ENCODE results near the gene NPAS3. TPM values are rescaled to one million over a fixed set of nuclear protein-coding genes. Genes with fewer than 3 reads are reported as not detected.

The NPAS3 gene
- total RNA-seq, 1 experiment from 2014 or later = not detected

DNA sequence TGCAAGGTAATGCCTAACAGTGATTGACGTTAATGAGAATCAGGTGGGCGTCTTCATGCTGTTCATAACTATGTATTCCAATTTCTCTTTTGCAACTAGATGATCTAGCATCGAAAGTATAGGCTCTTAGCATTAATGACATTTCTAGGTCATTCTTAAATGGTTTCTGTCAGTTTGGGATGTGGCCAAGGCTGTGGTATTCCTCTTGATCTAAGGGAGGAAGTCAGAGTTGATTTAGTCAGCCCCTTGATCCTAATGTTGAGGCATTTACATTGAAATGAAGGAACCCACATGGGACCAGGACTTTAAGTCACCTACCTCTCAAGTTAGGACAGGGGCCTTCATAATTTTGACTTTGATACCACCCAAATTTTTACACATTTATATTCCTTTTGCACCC, 448.1 kb downstream of the NPAS3 start:
- TF ChIP-seq, protein P1, sequence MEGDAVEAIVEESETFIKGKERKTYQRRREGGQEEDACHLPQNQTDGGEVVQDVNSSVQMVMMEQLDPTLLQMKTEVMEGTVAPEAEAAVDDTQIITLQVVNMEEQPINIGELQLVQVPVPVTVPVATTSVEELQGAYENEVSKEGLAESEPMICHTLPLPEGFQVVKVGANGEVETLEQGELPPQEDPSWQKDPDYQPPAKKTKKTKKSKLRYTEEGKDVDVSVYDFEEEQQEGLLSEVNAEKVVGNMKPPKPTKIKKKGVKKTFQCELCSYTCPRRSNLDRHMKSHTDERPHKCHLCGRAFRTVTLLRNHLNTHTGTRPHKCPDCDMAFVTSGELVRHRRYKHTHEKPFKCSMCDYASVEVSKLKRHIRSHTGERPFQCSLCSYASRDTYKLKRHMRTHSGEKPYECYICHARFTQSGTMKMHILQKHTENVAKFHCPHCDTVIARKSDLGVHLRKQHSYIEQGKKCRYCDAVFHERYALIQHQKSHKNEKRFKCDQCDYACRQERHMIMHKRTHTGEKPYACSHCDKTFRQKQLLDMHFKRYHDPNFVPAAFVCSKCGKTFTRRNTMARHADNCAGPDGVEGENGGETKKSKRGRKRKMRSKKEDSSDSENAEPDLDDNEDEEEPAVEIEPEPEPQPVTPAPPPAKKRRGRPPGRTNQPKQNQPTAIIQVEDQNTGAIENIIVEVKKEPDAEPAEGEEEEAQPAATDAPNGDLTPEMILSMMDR (conservative IDR thresholded peaks at IDR 0.05) = no peak
- no peak for TF ChIP-seq EZH2 (IDR thresholded peaks at IDR 0.05; ENCODE audit: low read depth)
- no peak overlapping the region for H2AFZ ChIP-seq
- no peaks in the 10 kb centered on the region for H4K20me1 ChIP-seq (ENCODE audit: insufficient read depth)
- no peak overlapping the region for H3K4me2 ChIP-seq
- ChIA-PET CTCF (no interaction called here), POLR2A (ENCODE audit: unreplicated experiment) (no interaction called here)
- H3K27me3 ChIP-seq (ENCODE audit: insufficient read depth, low read depth) = no peaks in the 10 kb centered on the region
- no peak overlapping the region for H3K4me3 ChIP-seq
- no peaks in the 10 kb centered on the region for H3K4me1 ChIP-seq (replicated peaks; ENCODE audit: insufficient read depth)
- no peaks in the 10 kb centered on the region for H3K79me2 ChIP-seq (ENCODE audit: low read depth)
- no peaks in the 10 kb centered on the region for H3K36me3 ChIP-seq (ENCODE audit: low read depth)
- intact Hi-C loops (cut with micrococcal nuclease; ENCODE audit: unreplicated experiment) = no loop called here
- no peaks in the 10 kb centered on the region for H3F3A ChIP-seq (ENCODE audit: insufficient read depth, low read depth)
- no TSS peak for BruUV-seq (replicated peaks)
- H3K9me2 ChIP-seq (ENCODE audit: insufficient read depth) = no peaks in the 10 kb centered on the region
- H3K9me3 ChIP-seq (ENCODE audit: insufficient read depth, low read depth) = no peaks in the 10 kb centered on the region
- H3K27ac ChIP-seq = no peak overlapping the region
- DNase-seq = no peak

DNA sequence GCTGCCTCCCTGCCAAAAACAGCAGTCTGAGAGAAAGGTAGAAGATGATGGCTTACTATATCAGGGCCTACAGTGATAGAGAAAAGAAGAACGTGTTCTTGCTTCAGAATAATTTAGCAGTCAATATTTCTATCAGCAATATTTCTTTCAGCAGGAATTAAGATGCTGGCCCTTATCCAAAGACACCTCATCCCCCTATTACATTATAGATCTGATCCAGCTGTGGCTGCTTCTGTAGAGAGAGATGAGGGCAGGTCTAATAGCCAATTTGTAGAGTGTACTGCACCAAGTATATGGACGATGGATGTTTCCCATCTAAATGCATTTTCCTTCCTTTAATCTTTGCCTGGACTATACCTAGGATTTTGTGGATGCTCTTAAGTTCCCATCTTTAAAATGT, 451.7 kb downstream of the NPAS3 start:
- intact Hi-C loops (cut with micrococcal nuclease; ENCODE audit: unreplicated experiment) = no loop called here
- TF ChIP-seq EZH2 (IDR thresholded peaks at IDR 0.05; ENCODE audit: low read depth) = no peak
- Histone ChIP-seq H3K9me3 (ENCODE audit: insufficient read depth, low read depth) (no peaks in the 10 kb centered on the region), H3F3A (ENCODE audit: insufficient read depth, low read depth) (no peaks in the 10 kb centered on the region), H3K79me2 (ENCODE audit: low read depth) (no peaks in the 10 kb centered on the region), H3K9me2 (ENCODE audit: insufficient read depth) (no peaks in the 10 kb centered on the region), H3K36me3 (ENCODE audit: low read depth) (no peaks in the 10 kb centered on the region), H4K20me1 (ENCODE audit: insufficient read depth) (no peaks in the 10 kb centered on the region), H2AFZ (no peak overlapping the region), H3K4me2 (no peak overlapping the region), H3K4me3 (no peak overlapping the region), H3K27me3 (ENCODE audit: insufficient read depth, low read depth) (no peaks in the 10 kb centered on the region), H3K27ac (no peak overlapping the region), H3K4me1 (replicated peaks; ENCODE audit: insufficient read depth) (no peaks in the 10 kb centered on the region)
- DNase-seq = no peak
- ChIA-PET CTCF (no interaction called here), POLR2A (ENCODE audit: unreplicated experiment) (no interaction called here)
- BruUV-seq (replicated peaks) = no TSS peak

DNA sequence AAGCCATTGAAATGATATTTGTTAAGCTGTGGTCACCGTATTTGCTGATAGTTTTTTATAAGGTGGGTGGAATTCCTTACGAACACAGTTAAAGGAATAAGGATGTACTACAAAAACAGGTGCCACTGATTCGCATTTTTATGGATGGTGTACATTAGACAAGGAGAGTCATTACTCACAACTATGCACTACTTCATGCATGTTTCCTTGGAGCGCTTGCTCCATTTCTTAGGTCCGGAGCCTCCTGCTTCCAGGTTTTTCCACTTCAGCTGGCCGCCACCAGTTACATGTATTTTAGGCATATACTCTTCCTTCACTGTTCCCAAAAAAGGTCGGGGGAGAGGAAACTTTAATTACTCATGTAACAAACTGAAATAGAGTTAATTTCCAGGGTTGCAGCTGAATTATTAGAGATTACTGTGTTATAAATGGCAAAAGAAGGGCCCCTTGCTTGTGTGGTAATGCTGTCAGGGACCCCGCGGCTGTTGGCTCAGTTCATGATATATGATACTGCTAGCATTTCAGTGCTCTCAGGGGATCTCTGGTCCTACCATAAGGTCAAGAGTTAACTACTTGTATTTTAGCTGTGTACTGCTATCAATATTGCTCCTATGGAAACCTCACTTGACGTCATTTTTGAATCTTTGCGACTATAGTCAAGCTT, 454.7 kb downstream of the NPAS3 start:
- DNase-seq = no peak
- intact Hi-C loops (cut with micrococcal nuclease; ENCODE audit: unreplicated experiment) = no loop called here
- Histone ChIP-seq H3K9me3 (ENCODE audit: insufficient read depth, low read depth) (no peaks in the 10 kb centered on the region), H3K4me3 (no peak overlapping the region), H3F3A (ENCODE audit: insufficient read depth, low read depth) (no peaks in the 10 kb centered on the region), H3K4me1 (replicated peaks; ENCODE audit: insufficient read depth) (no peaks in the 10 kb centered on the region), H3K36me3 (ENCODE audit: low read depth) (no peaks in the 10 kb centered on the region), H4K20me1 (ENCODE audit: insufficient read depth) (no peaks in the 10 kb centered on the region), H2AFZ (no peak overlapping the region), H3K9me2 (ENCODE audit: insufficient read depth) (no peaks in the 10 kb centered on the region), H3K27me3 (ENCODE audit: insufficient read depth, low read depth) (no peaks in the 10 kb centered on the region), H3K4me2 (no peak overlapping the region), H3K27ac (no peak overlapping the region), H3K79me2 (ENCODE audit: low read depth) (no peaks in the 10 kb centered on the region)
- BruUV-seq (replicated peaks) = no TSS peak
- ChIA-PET CTCF (no interaction called here), POLR2A (ENCODE audit: unreplicated experiment) (interaction anchor here (0.6 kb wide), 1 partner anchor 78 kb away, joined by 5 read pairs; no protein-coding TSS in a partner anchor)
- no peak for TF ChIP-seq EZH2 (IDR thresholded peaks at IDR 0.05; ENCODE audit: low read depth)
- TF ChIP-seq, protein P1 (conservative IDR thresholded peaks at IDR 0.05) = no peak

DNA sequence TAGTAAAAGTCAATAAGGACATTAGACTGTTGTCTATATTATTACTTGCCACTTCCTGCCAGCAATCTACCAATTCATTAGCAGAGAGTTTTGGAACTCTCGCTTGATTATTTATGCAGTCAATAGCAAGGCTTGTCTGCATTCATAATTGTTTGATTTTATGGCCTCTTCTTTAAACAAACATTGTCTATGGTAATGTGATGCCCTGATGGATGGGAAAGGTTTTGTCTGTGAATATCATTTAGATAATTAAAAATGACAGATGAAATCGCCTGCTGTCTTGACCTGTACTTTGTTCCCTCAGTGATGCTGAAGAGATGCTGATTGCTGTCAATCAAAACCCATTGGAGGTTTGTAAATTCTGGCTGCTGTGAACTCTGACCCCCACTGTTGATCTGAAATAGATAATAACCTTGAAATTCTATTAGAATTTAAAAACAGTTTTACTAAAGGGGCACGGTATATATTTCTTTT, 455.3 kb downstream of the NPAS3 start:
- no peaks in the 10 kb centered on the region for H3F3A ChIP-seq (ENCODE audit: insufficient read depth, low read depth)
- ChIA-PET POLR2A (ENCODE audit: unreplicated experiment) (no interaction called here), CTCF (no interaction called here)
- no peaks in the 10 kb centered on the region for H3K9me2 ChIP-seq (ENCODE audit: insufficient read depth)
- H3K36me3 ChIP-seq (ENCODE audit: low read depth) = no peaks in the 10 kb centered on the region
- H3K4me1 ChIP-seq (replicated peaks; ENCODE audit: insufficient read depth) = no peaks in the 10 kb centered on the region
- no peak overlapping the region for H3K4me3 ChIP-seq
- no peak overlapping the region for H3K4me2 ChIP-seq
- no peak overlapping the region for H3K27ac ChIP-seq
- no peak overlapping the region for H2AFZ ChIP-seq
- H3K79me2 ChIP-seq (ENCODE audit: low read depth) = no peaks in the 10 kb centered on the region
- intact Hi-C loops (cut with micrococcal nuclease; ENCODE audit: unreplicated experiment) = no loop called here
- H4K20me1 ChIP-seq (ENCODE audit: insufficient read depth) = no peaks in the 10 kb centered on the region
- TF ChIP-seq, protein P1 (conservative IDR thresholded peaks at IDR 0.05) = no peak
- no peak for TF ChIP-seq EZH2 (IDR thresholded peaks at IDR 0.05; ENCODE audit: low read depth)
- H3K27me3 ChIP-seq (ENCODE audit: insufficient read depth, low read depth) = no peaks in the 10 kb centered on the region
- no TSS peak for BruUV-seq (replicated peaks)
- H3K9me3 ChIP-seq (ENCODE audit: insufficient read depth, low read depth) = no peaks in the 10 kb centered on the region
- no peak for DNase-seq
